Astrocyte (in vitro differentiated cells and primary cell): ENCODE results near the gene IQGAP1. TPM values are rescaled to one million over a fixed set of nuclear protein-coding genes. Genes with fewer than 3 reads are reported as not detected.
A peak's percentile ranks its signal among the peaks of the same experiment; 100 is the strongest.
"Not testable (repeated sequence)": the region's sequence is repeated elsewhere in the genome, so short reads cannot be mapped to it uniquely, and the experiment has no call there.

Experiments
- DNase-seq: peaks from one replicate; pipeline ENCODE4 v3.0.0-alpha.2; 2010; ENCODE audit warnings: low read depth
- FAIRE-seq: peaks from 2 replicates; lab custom pipeline; 2011; peaks lifted over from hg19 to GRCh38; lab: Jason Lieb, UNC
- H2AFZ ChIP-seq: 2 replicates; pipeline ENCODE4 v1.6.0; 2012; ENCODE audit warnings: low read depth, low read length, inconsistent platforms
- H3K27ac ChIP-seq: 2 replicates; pipeline ENCODE4 v1.5.1; 2011; ENCODE audit warnings: low read depth, low read length, inconsistent platforms
- H3K27me3 ChIP-seq: 2 replicates; pipeline ENCODE4 v1.6.0; 2011; ENCODE audit warnings: low read length, inconsistent platforms; ENCODE audit not compliant: insufficient read depth
- H3K36me3 ChIP-seq: 2 replicates; pipeline ENCODE4 v1.5.1; 2011; ENCODE audit warnings: low read length, inconsistent platforms; ENCODE audit not compliant: insufficient read depth
- H3K4me1 ChIP-seq: 2 replicates; pipeline ENCODE4 v1.5.1; 2011; ENCODE audit warnings: low read length, inconsistent platforms; ENCODE audit not compliant: insufficient read depth
- H3K4me2 ChIP-seq: 2 replicates; pipeline ENCODE4 v1.6.0; 2012; ENCODE audit warnings: low read length, inconsistent platforms
- H3K4me3 ChIP-seq: 2 replicates; pipeline ENCODE4 v1.5.1; 2011; ENCODE audit warnings: low read depth, mild to moderate bottlenecking, low read length, inconsistent platforms; ENCODE audit not compliant: insufficient read depth
- H3K79me2 ChIP-seq: 2 replicates; pipeline ENCODE4 v1.6.0; 2012; ENCODE audit warnings: mild to moderate bottlenecking, low read length, inconsistent platforms; ENCODE audit not compliant: insufficient read depth
- H3K9ac ChIP-seq: 2 replicates; pipeline ENCODE4 v1.6.0; 2012; ENCODE audit warnings: mild to moderate bottlenecking, low read length, inconsistent platforms
- H3K9me3 ChIP-seq: 2 replicates; pipeline ENCODE4 v1.5.1; 2012; ENCODE audit warnings: low read depth, mild to moderate bottlenecking, low read length, inconsistent platforms; ENCODE audit not compliant: insufficient read depth
- H4K20me1 ChIP-seq: 2 replicates; pipeline ENCODE4 v1.6.0; 2012; ENCODE audit warnings: low read length, inconsistent platforms; ENCODE audit not compliant: insufficient read depth
- H3K27ac Mint-ChIP-seq: one replicate; pipeline ENCODE4 v1.8.0; 2021; ENCODE audit warnings: mild to moderate bottlenecking, mixed read lengths; ENCODE audit not compliant: unreplicated experiment
- H3K27me3 Mint-ChIP-seq: one replicate; pipeline ENCODE4 v1.8.0; 2021; ENCODE audit warnings: low read depth, mixed read lengths; ENCODE audit not compliant: unreplicated experiment
- H3K36me3 Mint-ChIP-seq: one replicate; pipeline ENCODE4 v1.8.0; 2021; ENCODE audit warnings: low read depth, mixed read lengths; ENCODE audit not compliant: unreplicated experiment
- H3K4me1 Mint-ChIP-seq: one replicate; pipeline ENCODE4 v1.8.0; 2021; ENCODE audit warnings: low read depth, mixed read lengths; ENCODE audit not compliant: unreplicated experiment
- H3K4me3 Mint-ChIP-seq: one replicate; pipeline ENCODE4 v1.8.0; 2021; ENCODE audit warnings: mild to moderate bottlenecking, moderate library complexity, mixed read lengths; ENCODE audit not compliant: unreplicated experiment
- H3K9me3 Mint-ChIP-seq: one replicate; pipeline ENCODE4 v1.8.0; 2021; ENCODE audit warnings: mild to moderate bottlenecking, mixed read lengths; ENCODE audit not compliant: unreplicated experiment
- EZH2 ChIP-seq: IDR thresholded peaks from 2 replicates; pipeline ENCODE4 v1.6.1; 2012; ENCODE audit warnings: mild to moderate bottlenecking, low read length, inconsistent platforms; ENCODE audit not compliant: insufficient read depth
- total RNA-seq: library from RNA; stranded (reverse); gene quantifications from 2 replicates; pipeline ENCODE4 v1.2.1, GENCODE V29; 2021
- TF ChIP-seq, protein P1 (sequence below): IDR thresholded peaks from 2 replicates; pipeline ENCODE4 v1.5.1; 2011; ENCODE audit warnings: low read depth, mild to moderate bottlenecking, inconsistent platforms, low read length, moderate library complexity; ENCODE audit not compliant: insufficient read depth

Gene IQGAP1
- total RNA-seq, 1 donor from 2014 or later = 226 TPM

DNA sequence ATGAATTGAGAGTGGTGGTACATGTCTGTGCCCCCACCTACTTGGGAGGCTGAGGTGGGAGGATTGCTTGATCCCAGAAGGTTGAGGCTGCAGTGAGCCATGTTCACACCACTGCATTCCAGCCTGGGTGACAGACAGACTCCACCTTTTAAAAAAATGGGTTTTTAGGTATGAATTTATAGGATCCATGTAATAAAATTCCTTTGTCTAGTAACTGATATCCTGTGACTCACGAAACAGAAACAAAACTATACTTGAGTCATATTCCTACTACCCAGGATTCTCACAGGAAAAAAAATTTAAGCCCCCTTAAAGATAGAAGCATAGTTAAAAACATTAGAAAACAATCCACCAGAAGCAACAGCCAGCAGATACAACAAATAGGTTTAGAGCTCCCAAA, 131.6 kb downstream of the IQGAP1 start:
- Histone ChIP-seq H3K9me3 (no peaks in the 10 kb centered on the region), H3K36me3 (no peaks in the 10 kb centered on the region), H3K9ac (no peak overlapping the region), H3K27ac (peak overlapping the region; percentile 49), H3K27me3 (no peaks in the 10 kb centered on the region), H3K79me2 (no peaks in the 10 kb centered on the region), H4K20me1 (no peaks in the 10 kb centered on the region), H3K4me3 (no peak overlapping the region), H3K4me1 (no peaks in the 10 kb centered on the region), H2AFZ (no peak overlapping the region), H3K4me2 (peak overlapping the region; percentile 15)
- no peak overlapping the region for H3K4me3 Mint-ChIP-seq
- no peaks in the 10 kb centered on the region for H3K4me1 Mint-ChIP-seq
- no peak overlapping the region for H3K27ac Mint-ChIP-seq
- H3K9me3 Mint-ChIP-seq = no peaks in the 10 kb centered on the region
- DNase-seq (peak; percentile 57), FAIRE-seq (no peak)
- H3K27me3 Mint-ChIP-seq = no peaks in the 10 kb centered on the region
- TF ChIP-seq, protein P1, sequence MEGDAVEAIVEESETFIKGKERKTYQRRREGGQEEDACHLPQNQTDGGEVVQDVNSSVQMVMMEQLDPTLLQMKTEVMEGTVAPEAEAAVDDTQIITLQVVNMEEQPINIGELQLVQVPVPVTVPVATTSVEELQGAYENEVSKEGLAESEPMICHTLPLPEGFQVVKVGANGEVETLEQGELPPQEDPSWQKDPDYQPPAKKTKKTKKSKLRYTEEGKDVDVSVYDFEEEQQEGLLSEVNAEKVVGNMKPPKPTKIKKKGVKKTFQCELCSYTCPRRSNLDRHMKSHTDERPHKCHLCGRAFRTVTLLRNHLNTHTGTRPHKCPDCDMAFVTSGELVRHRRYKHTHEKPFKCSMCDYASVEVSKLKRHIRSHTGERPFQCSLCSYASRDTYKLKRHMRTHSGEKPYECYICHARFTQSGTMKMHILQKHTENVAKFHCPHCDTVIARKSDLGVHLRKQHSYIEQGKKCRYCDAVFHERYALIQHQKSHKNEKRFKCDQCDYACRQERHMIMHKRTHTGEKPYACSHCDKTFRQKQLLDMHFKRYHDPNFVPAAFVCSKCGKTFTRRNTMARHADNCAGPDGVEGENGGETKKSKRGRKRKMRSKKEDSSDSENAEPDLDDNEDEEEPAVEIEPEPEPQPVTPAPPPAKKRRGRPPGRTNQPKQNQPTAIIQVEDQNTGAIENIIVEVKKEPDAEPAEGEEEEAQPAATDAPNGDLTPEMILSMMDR = no peak
- no peak for TF ChIP-seq EZH2
- peaks cover 4% of the 10 kb centered on the region for H3K36me3 Mint-ChIP-seq

DNA sequence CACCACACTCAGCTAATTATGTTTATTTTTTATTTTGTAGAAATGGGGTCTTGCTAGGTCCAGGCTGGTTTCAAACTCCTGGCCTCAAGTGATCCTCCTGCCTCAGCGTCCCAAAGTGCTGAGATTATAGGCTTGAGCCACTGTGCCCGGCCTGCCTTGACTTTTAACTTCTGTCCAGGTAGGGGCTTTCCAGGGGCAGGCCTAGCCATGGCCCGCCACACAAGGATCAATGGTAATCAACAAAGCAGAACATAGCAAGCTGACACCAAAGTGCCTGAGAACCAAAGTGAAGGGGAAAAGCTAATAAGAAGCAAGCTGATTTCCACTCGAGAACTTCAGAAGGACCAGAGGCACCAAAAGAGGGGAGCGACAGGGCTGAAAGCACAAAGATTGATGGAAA, 132.3 kb downstream of the IQGAP1 start:
- no peak overlapping the region for H3K9ac ChIP-seq
- H3K4me3 ChIP-seq = no peak overlapping the region
- H3K4me1 ChIP-seq = no peaks in the 10 kb centered on the region
- Mint-ChIP-seq H3K4me3 (no peak overlapping the region), H3K9me3 (no peaks in the 10 kb centered on the region), H3K4me1 (no peaks in the 10 kb centered on the region), H3K27me3 (no peaks in the 10 kb centered on the region), H3K36me3 (peaks cover 4% of the 10 kb centered on the region), H3K27ac (no peak overlapping the region)
- H3K27me3 ChIP-seq = no peaks in the 10 kb centered on the region
- H4K20me1 ChIP-seq = no peaks in the 10 kb centered on the region
- TF ChIP-seq, protein P1 = no peak
- TF ChIP-seq EZH2 = no peak
- DNase-seq (no peak), FAIRE-seq (no peak)
- peak overlapping the region; percentile 49 for H3K27ac ChIP-seq
- H3K79me2 ChIP-seq = no peaks in the 10 kb centered on the region
- no peaks in the 10 kb centered on the region for H3K36me3 ChIP-seq
- H2AFZ ChIP-seq = no peak overlapping the region
- H3K4me2 ChIP-seq = no peak overlapping the region
- no peaks in the 10 kb centered on the region for H3K9me3 ChIP-seq

DNA sequence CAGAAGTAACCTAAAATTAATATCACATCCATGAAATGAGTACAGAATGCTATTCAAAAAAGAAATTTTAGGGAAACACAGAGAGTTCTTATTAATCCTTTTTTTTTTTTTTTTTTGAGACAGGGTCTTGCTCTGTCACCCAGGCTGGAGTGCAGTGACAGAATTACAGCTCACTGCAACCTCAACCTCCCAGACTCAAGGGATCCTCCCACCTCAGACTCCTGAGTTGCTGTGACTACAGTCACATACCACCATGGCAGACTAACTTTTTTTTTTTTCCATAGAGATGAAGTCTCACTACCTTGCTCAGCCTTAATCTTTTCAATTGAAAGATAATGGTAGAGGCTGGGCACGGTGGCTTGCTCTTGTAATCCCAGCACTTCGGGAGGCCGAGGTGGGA, 135.3 kb downstream of the IQGAP1 start:
- no peak overlapping the region for H3K9ac ChIP-seq
- H3K4me3 ChIP-seq = no peak overlapping the region
- no peaks in the 10 kb centered on the region for H3K4me1 Mint-ChIP-seq
- DNase-seq (no peak), FAIRE-seq (no peak)
- no peak for TF ChIP-seq EZH2
- TF ChIP-seq, protein P1 = no peak
- no peaks in the 10 kb centered on the region for H3K27me3 ChIP-seq
- no peaks in the 10 kb centered on the region for H3K27me3 Mint-ChIP-seq
- no peaks in the 10 kb centered on the region for H4K20me1 ChIP-seq
- H3K27ac Mint-ChIP-seq = peak overlapping the region; percentile 26
- no peak overlapping the region for H2AFZ ChIP-seq
- no peaks in the 10 kb centered on the region for H3K9me3 Mint-ChIP-seq
- no peaks in the 10 kb centered on the region for H3K4me1 ChIP-seq
- no peaks in the 10 kb centered on the region for H3K79me2 ChIP-seq
- no peaks in the 10 kb centered on the region for H3K9me3 ChIP-seq
- H3K4me3 Mint-ChIP-seq = no peak overlapping the region
- no peak overlapping the region for H3K4me2 ChIP-seq
- H3K36me3 ChIP-seq = no peaks in the 10 kb centered on the region
- H3K36me3 Mint-ChIP-seq = peaks cover 2% of the 10 kb centered on the region
- H3K27ac ChIP-seq = no peak overlapping the region

GRCh38 chr15:90524018-90524803, 136.2 kb downstream of the IQGAP1 start:
- not testable (repeated sequence) for FAIRE-seq, H4K20me1 ChIP-seq, H3K4me3 ChIP-seq, H3K79me2 ChIP-seq, H3K9me3 Mint-ChIP-seq, H3K9ac ChIP-seq, H3K27me3 ChIP-seq, H2AFZ ChIP-seq, H3K9me3 ChIP-seq, H3K36me3 ChIP-seq, H3K27me3 Mint-ChIP-seq, H3K4me1 ChIP-seq, H3K36me3 Mint-ChIP-seq, DNase-seq, H3K4me2 ChIP-seq, H3K27ac Mint-ChIP-seq, H3K27ac ChIP-seq, H3K4me3 Mint-ChIP-seq, H3K4me1 Mint-ChIP-seq
